HG03135 (cell line): Measurements from ENCODE around the gene SMS.

Experiments
- ATAC-seq: cut with Tn5 transposase; IDR thresholded peaks from one replicate; pipeline ENCODE4 v1.9.1; 2021; ENCODE audit warnings: mild to moderate bottlenecking, moderate library complexity; ENCODE audit not compliant: unreplicated experiment

The SMS gene

DNA sequence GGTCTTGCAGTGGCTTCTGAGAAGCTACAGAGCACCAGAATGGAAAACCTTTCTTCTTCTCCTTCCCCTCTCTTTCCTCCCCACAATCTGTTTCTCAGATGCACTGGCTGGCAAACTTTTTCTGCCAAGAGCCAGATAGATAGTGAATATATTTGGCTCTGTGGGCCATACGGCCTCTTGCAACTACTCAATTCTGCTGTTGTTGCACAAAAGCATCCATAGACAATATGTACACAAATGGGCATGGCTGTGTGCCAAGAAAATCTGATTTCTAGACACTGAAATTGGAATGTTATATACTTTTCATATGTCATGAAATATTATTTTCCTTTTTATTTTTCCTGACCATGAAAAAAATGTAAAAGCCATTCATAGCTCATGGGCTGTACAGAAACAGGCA, 94.7 kb downstream of the SMS start:
- ATAC-seq = no peak

DNA sequence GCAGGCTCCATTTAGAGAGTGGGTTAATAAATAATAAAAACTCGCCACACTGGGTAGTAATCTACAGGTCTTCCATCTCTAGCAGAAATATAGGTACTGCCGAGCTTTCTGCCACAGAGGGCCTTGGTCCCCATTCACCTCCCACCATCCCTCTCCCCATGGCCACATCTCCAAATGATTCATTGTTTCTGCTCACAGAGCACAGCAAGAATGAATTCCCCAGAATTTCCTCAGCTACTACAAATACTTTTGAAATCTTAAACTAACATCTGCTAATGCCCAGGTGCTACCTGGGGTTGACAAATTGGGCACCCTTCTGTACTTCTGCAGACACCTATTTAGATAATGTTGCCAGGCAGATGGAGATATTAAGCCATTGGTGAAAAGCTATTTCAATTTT, 96.7 kb downstream of the SMS start:
- no peak for ATAC-seq

DNA sequence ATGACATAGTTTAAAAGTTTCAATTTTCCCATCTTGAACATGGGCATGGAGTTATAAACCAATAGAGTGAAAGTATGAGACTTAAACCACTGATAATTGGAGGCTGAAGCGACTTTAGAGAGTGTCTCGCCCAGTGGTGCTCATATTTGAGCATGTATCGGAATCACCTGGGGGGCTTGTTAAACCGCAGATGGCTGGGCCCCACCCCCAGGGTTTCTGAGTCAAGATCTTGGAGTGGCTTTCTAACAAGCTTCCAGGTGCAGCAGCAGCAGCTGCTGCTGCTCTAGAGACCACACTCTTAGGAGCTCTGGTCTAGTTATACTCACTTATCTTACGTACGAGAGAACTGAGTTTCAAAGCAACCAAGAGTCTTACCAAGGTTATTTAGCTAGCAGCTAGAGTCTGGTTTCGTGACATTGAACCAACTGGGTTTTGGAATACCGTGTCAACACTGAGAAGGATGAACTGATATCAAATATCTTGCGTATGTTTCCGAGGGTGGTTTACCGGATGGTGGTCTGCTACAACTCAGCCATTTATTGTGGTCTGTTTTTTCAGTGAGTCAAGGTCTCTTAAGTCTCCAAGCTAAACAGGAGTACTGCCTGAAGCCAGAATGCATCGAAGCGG, 97.5 kb downstream of the SMS start:
- no peak for ATAC-seq

DNA sequence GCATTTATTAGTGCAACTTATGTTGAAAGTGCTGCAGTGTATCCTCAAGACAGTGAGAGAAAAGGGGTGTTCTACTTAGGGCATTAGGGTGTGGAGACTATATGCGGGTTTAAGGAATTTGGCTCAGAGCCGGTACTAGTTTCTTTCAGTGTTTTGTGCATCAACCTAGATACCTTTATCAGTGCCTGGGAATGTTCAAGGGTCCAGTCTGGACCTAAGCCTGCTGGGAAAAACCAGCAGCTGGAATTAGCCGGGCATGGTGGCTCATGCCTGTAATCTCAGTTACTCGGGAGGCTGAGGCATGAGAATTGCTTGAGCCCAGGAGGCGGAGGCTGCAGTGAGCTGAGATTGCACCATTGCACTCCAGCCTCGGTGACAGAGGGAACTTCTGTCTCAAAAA, 99.0 kb downstream of the SMS start:
- no peak for ATAC-seq

DNA sequence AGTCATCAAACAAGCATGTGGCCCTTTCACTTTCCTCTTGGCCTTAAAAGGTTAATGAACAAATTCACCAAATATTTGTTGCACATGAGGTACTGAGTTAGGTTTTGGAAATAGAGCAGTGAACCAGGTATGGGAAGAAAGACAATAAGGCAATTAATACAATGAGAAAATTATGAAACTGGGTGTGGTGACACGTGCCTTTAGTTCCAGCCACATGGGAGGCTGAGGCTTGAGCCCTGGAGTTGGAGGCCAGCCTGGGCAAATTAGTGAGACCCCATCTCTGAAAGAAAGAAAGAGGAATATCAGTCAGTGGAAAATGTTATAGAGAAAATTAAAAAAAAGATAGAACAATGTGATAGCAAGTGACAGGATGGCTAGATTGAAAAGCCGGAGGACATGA, 99.7 kb downstream of the SMS start:
- no peak for ATAC-seq

DNA sequence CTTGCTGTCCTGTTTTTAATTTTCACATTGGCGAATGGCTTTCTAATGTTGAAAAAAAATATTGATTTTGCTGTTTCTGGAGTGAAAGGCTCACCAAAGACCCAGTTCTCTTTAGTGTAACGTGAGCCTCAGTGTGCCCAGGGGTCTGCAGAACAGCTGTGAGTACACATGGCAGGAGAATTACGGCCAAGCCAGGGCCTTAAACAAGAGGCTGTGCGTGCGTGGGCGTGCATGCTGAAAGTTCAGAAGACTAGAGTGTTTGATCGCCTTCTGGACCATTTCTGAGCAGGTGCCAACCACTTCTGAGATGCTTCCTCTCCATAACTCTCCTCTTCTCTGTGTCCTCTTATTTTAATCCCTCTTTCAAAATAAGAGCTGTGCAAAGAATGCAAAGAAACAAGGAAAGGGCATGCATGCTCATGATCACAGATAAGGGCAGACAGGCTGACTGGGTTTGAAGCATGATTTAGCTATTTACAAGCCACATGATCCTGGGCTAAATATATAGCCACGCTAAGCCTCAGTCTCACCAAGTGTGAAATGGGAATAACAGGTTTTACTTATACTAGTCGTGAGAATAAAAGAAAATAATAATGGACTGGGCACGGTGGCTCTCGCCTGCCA, 101.5 kb downstream of the SMS start:
- no peak for ATAC-seq

DNA sequence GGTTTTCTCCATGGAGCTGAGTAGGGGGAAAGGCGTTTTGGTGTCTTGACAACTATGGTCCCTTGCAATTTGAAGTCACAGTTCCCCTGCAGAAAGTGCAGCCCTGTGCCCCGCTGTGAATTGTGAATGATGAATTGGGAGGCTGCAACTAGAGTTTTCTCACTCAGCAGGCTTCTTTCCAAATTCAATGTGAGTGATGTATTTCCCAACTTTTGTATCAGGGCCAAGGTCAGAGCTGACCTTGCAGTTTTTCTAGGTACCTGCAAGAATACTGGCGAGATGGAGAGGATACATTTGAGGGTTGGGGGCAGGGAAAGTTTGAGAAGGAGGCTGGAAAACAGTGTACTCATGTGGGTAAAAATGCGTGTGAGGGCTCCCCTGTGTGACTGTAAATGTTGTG, 103.4 kb downstream of the SMS start:
- no peak for ATAC-seq
